AG09319 (cell line): ENCODE measurements around the gene ASTL.

Experiments used
- DNase-seq: peaks from one replicate; pipeline ENCODE4 v3.0.0-alpha.2; 2010; ENCODE audit warnings: low read depth; ENCODE audit errors: extremely low read depth
- TF ChIP-seq, protein P1 (sequence below): IDR thresholded peaks from 2 replicates; pipeline ENCODE4 v1.5.1; 2011; ENCODE audit warnings: low read depth, mild to moderate bottlenecking, inconsistent platforms, low read length, moderate library complexity

The ASTL gene

DNA sequence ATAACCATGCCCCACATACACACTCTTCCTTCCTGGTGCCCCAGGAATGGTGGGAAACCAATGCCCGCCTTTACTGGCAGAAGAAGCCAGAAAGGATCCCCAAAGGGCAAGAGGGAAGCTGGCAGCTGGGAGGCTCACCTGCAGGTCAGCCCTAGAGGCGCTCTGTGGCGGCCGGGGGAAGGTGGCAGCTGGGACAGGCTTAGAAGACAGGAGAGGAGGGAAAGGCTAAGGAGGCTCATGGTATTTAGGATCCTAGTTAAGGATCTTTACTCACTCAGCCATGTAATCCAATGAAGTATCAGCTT is 45.8 kb downstream of the ASTL start:
- TF ChIP-seq, protein P1, sequence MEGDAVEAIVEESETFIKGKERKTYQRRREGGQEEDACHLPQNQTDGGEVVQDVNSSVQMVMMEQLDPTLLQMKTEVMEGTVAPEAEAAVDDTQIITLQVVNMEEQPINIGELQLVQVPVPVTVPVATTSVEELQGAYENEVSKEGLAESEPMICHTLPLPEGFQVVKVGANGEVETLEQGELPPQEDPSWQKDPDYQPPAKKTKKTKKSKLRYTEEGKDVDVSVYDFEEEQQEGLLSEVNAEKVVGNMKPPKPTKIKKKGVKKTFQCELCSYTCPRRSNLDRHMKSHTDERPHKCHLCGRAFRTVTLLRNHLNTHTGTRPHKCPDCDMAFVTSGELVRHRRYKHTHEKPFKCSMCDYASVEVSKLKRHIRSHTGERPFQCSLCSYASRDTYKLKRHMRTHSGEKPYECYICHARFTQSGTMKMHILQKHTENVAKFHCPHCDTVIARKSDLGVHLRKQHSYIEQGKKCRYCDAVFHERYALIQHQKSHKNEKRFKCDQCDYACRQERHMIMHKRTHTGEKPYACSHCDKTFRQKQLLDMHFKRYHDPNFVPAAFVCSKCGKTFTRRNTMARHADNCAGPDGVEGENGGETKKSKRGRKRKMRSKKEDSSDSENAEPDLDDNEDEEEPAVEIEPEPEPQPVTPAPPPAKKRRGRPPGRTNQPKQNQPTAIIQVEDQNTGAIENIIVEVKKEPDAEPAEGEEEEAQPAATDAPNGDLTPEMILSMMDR = no peak
- DNase-seq = no peak

DNA sequence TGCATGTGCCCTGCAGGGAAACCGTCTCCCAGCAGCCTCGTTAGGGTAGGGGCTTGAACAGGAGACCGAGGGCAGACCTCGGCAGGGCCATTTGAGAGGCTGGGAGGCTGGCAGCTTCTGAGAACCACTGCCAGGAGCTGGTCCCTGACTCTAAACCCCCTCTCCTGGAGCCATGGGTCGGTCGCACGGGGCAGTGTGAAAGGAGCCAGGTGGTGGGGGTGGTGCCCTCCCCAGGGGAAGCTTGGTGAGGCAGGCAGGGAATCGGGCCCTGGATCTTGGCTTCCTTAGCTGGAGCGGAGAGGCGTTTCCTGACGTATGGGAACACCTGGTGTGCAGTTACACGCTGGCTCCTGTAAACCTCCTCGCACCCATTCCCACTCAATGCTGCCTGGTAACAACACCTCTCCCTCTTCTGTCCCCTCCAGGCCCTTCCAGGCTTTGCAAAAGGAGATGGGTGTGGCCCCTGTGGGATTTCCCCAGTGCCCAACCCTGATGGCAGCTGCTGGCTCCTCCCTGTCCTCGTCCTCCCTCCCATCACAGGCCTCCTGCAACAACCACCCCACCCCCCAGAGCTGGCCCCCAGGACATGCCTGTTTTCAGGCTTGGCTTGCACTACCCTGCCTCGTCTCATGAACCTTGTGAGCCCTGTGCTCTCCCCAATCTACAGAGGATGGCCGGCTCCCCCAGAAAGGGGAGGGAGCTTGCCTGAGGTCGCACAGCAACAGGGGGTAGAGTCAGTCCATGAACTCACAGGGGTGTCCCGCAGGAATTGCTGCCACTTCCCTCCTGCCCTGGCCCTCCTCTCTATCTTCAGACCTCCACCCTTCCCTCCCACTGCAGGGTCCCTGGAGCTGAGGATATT is 46.4 kb downstream of the ASTL start:
- TF ChIP-seq, protein P1 = no peak
- DNase-seq = no peak

DNA sequence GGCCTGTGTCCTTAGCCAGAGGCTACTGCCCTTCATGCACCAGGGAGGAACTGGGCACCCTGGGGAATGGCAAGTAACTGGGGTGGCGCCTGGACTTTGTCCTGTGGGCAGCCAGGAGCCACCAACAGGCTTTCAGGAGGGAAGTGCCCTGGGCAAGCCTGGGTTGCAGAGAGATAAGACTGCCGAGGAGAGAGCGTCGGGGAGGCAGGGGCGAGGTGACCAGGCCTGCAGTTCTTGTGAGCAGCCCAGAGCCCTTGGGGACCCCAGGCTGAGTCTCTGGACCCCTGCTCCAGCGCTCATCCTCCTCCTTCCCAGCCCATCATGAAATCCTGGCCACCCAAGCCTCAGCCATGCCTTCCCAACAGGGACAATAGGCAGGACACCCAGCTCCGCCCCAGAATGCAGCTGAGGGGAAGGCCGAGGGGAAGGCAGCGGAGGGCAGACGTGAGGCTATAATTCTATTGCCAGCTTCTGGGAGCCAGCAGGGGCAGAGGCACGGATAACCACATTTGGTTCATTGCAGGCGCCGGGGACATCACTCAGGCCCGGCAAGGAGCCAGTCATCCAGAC is 47.1 kb downstream of the ASTL start:
- TF ChIP-seq, protein P1 = no peak
- DNase-seq = no peak

DNA sequence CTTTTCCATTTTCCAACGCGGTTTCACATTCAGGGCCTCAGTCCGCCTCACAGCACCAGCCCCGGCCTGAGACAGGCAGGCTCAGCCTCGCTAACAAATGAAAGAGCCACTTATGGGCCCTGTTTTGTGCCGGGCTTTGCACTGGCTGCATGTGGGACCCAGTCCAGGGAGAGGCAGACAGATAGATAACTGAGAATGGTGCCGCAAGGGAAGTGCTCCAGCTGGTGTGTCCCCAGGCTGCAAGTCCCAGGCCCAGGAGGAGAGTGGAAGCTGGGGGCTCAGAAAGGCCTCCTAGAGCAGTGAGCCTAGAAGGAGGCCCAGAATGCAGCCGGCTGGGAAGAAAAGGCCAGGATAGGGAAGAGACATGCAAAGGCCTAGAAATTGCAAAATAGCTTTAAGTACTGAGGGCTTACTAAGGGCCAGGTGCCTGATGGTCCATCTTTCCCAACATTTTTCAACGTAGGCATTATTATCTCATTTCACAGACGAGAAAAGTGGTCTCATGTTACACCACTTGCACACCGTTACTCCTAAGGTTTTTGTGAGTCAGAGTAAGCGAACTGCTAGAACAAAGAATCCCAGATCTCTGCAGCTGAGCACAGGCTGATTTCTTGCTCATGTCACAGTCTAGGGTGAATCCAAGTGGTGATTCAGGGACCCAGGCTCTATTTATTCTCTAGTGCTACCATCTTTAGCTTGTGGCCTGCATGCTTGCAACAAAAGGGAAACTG is 47.9 kb downstream of the ASTL start:
- DNase-seq = no peak

DNA sequence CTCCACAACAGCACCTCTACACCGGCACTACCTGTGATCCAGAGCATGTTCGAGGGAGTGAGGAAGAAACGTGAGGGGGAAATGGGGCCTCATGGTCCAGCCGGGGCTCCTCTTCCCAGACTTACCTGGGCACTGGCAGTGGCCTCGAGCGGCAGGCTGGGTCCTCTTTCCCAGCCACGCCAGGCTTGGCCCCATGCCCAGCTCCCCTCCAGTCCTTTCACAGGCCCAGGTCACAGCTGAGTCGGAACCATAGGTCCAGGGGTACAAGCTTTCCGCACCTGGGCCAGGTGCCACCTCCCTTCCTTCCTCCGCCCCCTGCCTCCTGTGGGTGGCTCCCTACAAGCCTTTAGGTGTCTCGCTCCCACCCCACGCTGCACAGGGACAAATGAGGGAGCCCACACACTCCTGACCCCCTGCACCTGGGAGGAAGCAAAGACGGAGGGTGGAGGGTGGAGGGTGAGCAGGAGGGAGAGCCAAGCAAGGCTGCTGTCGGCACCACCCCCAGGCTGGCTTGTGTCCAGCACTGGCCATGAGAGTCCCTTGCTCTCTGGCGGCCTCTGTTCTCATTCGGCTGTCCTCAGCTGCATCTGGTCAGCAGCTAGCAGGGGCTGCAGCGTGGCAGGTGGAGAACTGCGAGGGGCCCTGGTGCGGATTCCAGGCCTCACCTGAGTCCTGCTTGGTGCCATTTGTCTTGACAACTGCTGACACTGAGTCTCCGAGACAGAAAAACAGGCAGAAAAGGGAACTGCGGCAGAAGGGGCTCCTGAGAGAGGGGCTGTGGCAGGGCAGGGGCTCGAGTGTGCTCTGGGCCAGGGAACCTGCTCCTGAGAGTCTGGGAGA is 48.7 kb downstream of the ASTL start:
- DNase-seq = no peak

More for the DNA sequence above, 47.9 kb downstream of the ASTL start:
- TF ChIP-seq, protein P1 = no peak

DNA sequence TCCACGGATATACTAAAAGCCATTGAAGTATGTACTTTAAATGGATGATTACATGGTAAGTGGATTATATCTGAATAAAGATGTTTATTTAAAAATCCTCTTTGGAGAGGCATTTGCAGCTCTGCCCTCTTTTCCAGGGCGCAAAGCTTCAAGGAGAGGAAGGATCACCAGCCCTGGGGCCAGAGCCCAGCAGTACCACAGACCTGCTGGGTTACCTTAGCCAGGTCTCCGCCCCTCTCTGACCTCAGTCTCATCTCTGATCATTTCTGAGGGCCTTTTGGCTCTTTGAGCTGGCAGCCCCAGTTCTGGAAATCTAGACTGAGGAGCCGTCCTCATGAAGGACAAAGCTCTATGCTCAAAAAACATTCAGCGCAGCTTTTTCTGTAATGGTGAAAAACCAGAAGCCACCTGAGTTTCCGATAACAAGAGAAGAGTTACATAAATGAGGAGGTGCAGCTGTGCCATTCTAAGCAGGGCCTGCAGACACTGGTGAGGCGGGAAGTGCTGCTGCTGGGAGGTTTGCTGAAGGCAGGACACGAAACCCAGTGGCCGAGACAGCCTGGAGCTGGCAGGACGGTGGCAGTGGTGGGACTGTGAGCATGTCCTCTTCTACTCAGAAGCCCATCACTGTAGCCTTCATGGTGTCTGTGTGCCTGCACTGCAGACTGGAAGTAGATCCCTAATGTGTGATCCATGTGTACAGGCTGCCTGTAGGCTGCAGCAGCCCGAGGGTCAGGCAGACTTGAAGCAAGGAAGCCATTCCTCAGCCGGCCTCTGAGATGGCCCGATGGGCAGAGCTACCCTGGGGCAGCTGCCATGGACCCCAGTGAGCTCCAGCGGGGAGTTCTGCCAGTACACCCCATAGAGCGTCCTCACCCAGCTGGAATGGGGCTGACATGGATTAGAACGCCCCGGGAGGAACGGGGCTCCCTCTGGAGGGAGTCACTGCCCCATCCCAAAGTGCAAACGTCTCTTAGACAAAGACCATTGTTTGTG is 49.7 kb downstream of the ASTL start:
- TF ChIP-seq, protein P1 = no peak
- DNase-seq = no peak

More for the DNA sequence above, 48.7 kb downstream of the ASTL start:
- TF ChIP-seq, protein P1 = no peak
